Measurements from ENCODE around the gene NPY4R. TPM values are rescaled to one million over a fixed set of nuclear protein-coding genes. Genes with fewer than 3 reads are reported as not detected.
A peak's percentile ranks its signal among the peaks of the same experiment; 100 is the strongest.
"Not testable (repeated sequence)": the region's sequence is repeated elsewhere in the genome, so short reads cannot be mapped to it uniquely, and the experiment has no call there.

Gene NPY4R
- not detected in 2 replicates for total RNA-seq (2014; rRNA removed; shearing (Covaris generic))

- DNase-seq (ENCODE audit: low spot score); in situ Hi-C loops (cut with HindIII; ENCODE audit: low sequenced_read_pairs): not testable (repeated sequence)
Measured at GRCh38 chr10:46465765-46466164, at the start of gene NPY4R. NPY4R (minus strand) TSS chr10:46465958; CDS start chr10:46462635, 3,323 bp downstream.

GRCh38 chr10:46515366-46515765, 49.6 kb upstream of the NPY4R start:
- in situ Hi-C loops (cut with HindIII; ENCODE audit: low sequenced_read_pairs), result no loop called here

GRCh38 chr10:46514899-46515298, 49.1 kb upstream of the NPY4R start:
- in situ Hi-C loops (cut with HindIII; ENCODE audit: low sequenced_read_pairs), result no loop called here
- DNase-seq (ENCODE audit: low spot score), result no peak

More at GRCh38 chr10:46515366-46515765, 49.6 kb upstream of the NPY4R start:
- DNase-seq (ENCODE audit: low spot score), result peak; percentile 80

GRCh38 chr10:46514431-46514861, 48.7 kb upstream of the NPY4R start:
- in situ Hi-C loops (cut with HindIII; ENCODE audit: low sequenced_read_pairs), result no loop called here
- DNase-seq (ENCODE audit: low spot score), result no peak

- in situ Hi-C loops (cut with HindIII; ENCODE audit: low sequenced_read_pairs), result not testable (repeated sequence)
Measured at GRCh38 chr10:46513333-46513732, 47.6 kb upstream of the NPY4R start.

GRCh38 chr10:46512725-46513124, 47.0 kb upstream of the NPY4R start:
- DNase-seq (ENCODE audit: low spot score); in situ Hi-C loops (cut with HindIII; ENCODE audit: low sequenced_read_pairs): not testable (repeated sequence)

More at GRCh38 chr10:46513333-46513732, 47.6 kb upstream of the NPY4R start:
- not testable (repeated sequence) for DNase-seq (ENCODE audit: low spot score)

GRCh38 chr10:46512002-46512401, 46.2 kb upstream of the NPY4R start:
- DNase-seq (ENCODE audit: low spot score), result not testable (repeated sequence)

GRCh38 chr10:46499990-46500389, 34.2 kb upstream of the NPY4R start:
- DNase-seq (ENCODE audit: low spot score); in situ Hi-C loops (cut with HindIII; ENCODE audit: low sequenced_read_pairs): not testable (repeated sequence)

More at GRCh38 chr10:46512002-46512401, 46.2 kb upstream of the NPY4R start:
- in situ Hi-C loops (cut with HindIII; ENCODE audit: low sequenced_read_pairs), result not testable (repeated sequence)

- in situ Hi-C loops (cut with HindIII; ENCODE audit: low sequenced_read_pairs); DNase-seq (ENCODE audit: low spot score): not testable (repeated sequence)
Measured at GRCh38 chr10:46498985-46499703, 33.4 kb upstream of the NPY4R start.

GRCh38 chr10:46497878-46498277, 32.1 kb upstream of the NPY4R start:
- DNase-seq (ENCODE audit: low spot score); in situ Hi-C loops (cut with HindIII; ENCODE audit: low sequenced_read_pairs): not testable (repeated sequence)

- in situ Hi-C loops (cut with HindIII; ENCODE audit: low sequenced_read_pairs); DNase-seq (ENCODE audit: low spot score): not testable (repeated sequence)
Measured at GRCh38 chr10:46497401-46497800, 31.6 kb upstream of the NPY4R start.

- DNase-seq (ENCODE audit: low spot score); in situ Hi-C loops (cut with HindIII; ENCODE audit: low sequenced_read_pairs): not testable (repeated sequence)
Measured at GRCh38 chr10:46491364-46492114, 25.8 kb upstream of the NPY4R start.

GRCh38 chr10:46490285-46490684, 24.5 kb upstream of the NPY4R start:
- DNase-seq (ENCODE audit: low spot score); in situ Hi-C loops (cut with HindIII; ENCODE audit: low sequenced_read_pairs): not testable (repeated sequence)

- DNase-seq (ENCODE audit: low spot score); in situ Hi-C loops (cut with HindIII; ENCODE audit: low sequenced_read_pairs): not testable (repeated sequence)
Measured at GRCh38 chr10:46486459-46486858, 20.7 kb upstream of the NPY4R start.

GRCh38 chr10:46474746-46475320, 9.1 kb upstream of the NPY4R start:
- DNase-seq (ENCODE audit: low spot score); in situ Hi-C loops (cut with HindIII; ENCODE audit: low sequenced_read_pairs): not testable (repeated sequence)

- in situ Hi-C loops (cut with HindIII; ENCODE audit: low sequenced_read_pairs); DNase-seq (ENCODE audit: low spot score): not testable (repeated sequence)
Measured at GRCh38 chr10:46473758-46474157, 8.0 kb upstream of the NPY4R start.

GRCh38 chr10:46470134-46470533, 4.4 kb upstream of the NPY4R start:
- in situ Hi-C loops (cut with HindIII; ENCODE audit: low sequenced_read_pairs); DNase-seq (ENCODE audit: low spot score): not testable (repeated sequence)

- DNase-seq (ENCODE audit: low spot score); in situ Hi-C loops (cut with HindIII; ENCODE audit: low sequenced_read_pairs): not testable (repeated sequence)
Measured at GRCh38 chr10:46468119-46468809, 2.5 kb upstream of the NPY4R start.

GRCh38 chr10:46463608-46464007, 2.1 kb downstream of the NPY4R start:
- DNase-seq (ENCODE audit: low spot score); in situ Hi-C loops (cut with HindIII; ENCODE audit: low sequenced_read_pairs): not testable (repeated sequence)
